ENCODE measurements around the gene GULP1. TPM values are rescaled to one million over a fixed set of nuclear protein-coding genes. Genes with fewer than 3 reads are reported as not detected.

Gene GULP1
- total RNA-seq, 1 donor from 2014 or later, result 95.5 TPM

DNA sequence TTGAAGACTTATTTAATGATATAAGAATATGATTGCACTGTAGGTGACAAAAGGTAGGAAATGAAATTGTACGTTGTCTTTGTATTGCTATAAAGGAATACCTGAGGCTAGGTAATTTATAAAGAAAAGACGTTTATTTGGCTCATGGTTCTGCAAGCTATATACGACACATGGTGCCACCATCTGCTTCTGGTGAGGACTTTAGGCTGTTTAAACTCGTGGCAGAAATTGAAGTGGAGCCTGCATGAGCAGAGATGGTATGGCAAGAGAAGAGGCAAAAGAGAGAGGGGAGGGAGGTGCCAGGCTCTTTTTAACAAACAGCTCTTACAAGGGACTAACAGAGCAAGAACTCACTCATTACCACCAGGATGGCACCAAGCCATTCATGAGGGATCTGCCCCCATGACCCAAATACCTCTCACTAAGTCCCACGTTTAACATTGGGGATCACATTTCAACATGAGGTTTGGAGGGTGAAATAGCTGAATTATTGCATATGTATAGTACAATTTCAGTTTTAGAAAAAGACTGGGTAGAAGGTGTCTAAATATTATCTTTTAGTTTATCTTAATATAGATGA lies 86.8 kb downstream of the GULP1 start:
- no peaks in the 10 kb centered on the region for H3K36me3 ChIP-seq (ENCODE audit: control insufficient read depth, insufficient read depth, low read length)
- no peak for DNase-seq (ENCODE audit: low read depth)
- no peak for TF ChIP-seq CTCF (IDR thresholded peaks at IDR 0.05; ENCODE audit: insufficient read depth, low read length, poor library complexity, severe bottlenecking)
- no peaks in the 10 kb centered on the region for H3K27me3 ChIP-seq (ENCODE audit: control insufficient read depth, insufficient read depth, low read length)
- H3K4me3 ChIP-seq (ENCODE audit: low read depth, low read length), result no peak overlapping the region

DNA sequence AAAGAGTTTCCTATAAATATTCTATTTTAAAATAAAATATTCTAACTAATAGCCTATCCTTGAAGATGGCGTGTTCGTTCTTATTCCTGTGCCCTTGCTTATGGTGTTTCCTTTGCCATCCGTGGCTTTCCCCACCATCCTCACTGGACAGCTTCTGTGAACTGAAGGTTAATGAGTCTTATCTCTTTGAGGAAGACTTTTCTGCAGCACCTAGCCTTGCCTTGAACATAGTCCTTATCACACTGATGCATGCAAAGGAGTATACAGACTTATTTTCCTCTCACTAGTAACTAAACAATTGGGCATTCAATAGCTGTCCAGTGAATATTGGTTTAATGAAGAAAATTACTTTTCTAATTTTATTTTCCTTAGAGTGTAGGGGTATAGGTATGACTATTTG lies 88.1 kb downstream of the GULP1 start:
- no peak for TF ChIP-seq CTCF (IDR thresholded peaks at IDR 0.05; ENCODE audit: insufficient read depth, low read length, poor library complexity, severe bottlenecking)
- no peak for DNase-seq (ENCODE audit: low read depth)

GRCh38 chr2:188380280-188380679 lies 88.6 kb downstream of the GULP1 start:
- no peaks in the 10 kb centered on the region for H3K36me3 ChIP-seq (ENCODE audit: control insufficient read depth, insufficient read depth, low read length)
- no peak for TF ChIP-seq CTCF (IDR thresholded peaks at IDR 0.05; ENCODE audit: insufficient read depth, low read length, poor library complexity, severe bottlenecking)
- no peak overlapping the region for H3K4me3 ChIP-seq (ENCODE audit: low read depth, low read length)
- no peak for DNase-seq (ENCODE audit: low read depth)
- H3K27me3 ChIP-seq (ENCODE audit: control insufficient read depth, insufficient read depth, low read length), result no peaks in the 10 kb centered on the region

More for the DNA sequence above, 88.1 kb downstream of the GULP1 start:
- Histone ChIP-seq H3K4me3 (ENCODE audit: low read depth, low read length) (no peak overlapping the region), H3K36me3 (ENCODE audit: control insufficient read depth, insufficient read depth, low read length) (no peaks in the 10 kb centered on the region), H3K27me3 (ENCODE audit: control insufficient read depth, insufficient read depth, low read length) (no peaks in the 10 kb centered on the region)

- H3K4me3 ChIP-seq (ENCODE audit: low read depth, low read length), result no peak overlapping the region
- peak; percentile 68 for DNase-seq (ENCODE audit: low read depth)
- H3K36me3 ChIP-seq (ENCODE audit: control insufficient read depth, insufficient read depth, low read length), result no peaks in the 10 kb centered on the region
- TF ChIP-seq CTCF (IDR thresholded peaks at IDR 0.05; ENCODE audit: insufficient read depth, low read length, poor library complexity, severe bottlenecking), result no peak
- H3K27me3 ChIP-seq (ENCODE audit: control insufficient read depth, insufficient read depth, low read length), result no peaks in the 10 kb centered on the region
These were observed 89.9 kb downstream of the GULP1 start for GRCh38 chr2:188381614-188382013.

DNA sequence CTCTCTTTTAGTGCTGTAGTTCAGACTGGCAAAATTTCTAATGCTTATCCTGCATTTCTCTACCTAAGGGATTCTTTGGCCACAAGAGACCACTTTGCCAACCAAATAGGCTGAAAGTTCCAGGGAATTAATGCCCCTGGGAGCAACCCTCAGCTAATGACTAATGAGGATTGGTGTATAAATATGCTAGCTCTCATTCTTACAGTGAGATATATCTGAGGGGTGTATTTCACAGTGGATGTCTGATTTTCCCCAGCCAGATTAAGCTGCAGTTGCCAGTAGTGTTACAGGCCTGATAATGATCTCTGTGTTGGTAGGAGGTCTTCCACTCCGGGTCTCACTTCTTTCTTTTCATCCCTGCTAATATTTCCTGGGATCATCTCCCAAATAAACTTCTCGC lies 90.4 kb downstream of the GULP1 start:
- no peak overlapping the region for H3K4me3 ChIP-seq (ENCODE audit: low read depth, low read length)
- no peaks in the 10 kb centered on the region for H3K36me3 ChIP-seq (ENCODE audit: control insufficient read depth, insufficient read depth, low read length)
- no peaks in the 10 kb centered on the region for H3K27me3 ChIP-seq (ENCODE audit: control insufficient read depth, insufficient read depth, low read length)
- TF ChIP-seq CTCF (IDR thresholded peaks at IDR 0.05; ENCODE audit: insufficient read depth, low read length, poor library complexity, severe bottlenecking), result no peak
- DNase-seq (ENCODE audit: low read depth), result no peak

DNA sequence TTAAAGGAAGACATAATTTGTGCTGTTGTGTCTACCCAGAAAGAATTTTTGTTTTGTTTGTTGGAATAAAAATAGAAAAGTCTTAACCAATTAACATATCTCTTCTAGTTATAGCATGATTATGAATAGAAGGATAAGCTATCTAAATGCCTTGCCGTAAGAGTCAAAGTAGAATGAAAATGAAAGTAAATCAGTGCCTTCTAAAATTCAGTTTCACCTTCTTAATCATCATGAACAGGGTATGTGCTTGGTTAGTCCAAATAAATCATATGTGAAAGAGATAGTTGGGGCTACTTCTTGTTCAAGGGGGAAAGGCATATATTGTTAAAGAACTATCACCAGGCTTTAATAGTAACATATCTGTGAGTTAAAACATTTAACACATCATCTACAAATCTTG lies 91.5 kb downstream of the GULP1 start:
- no peak for DNase-seq (ENCODE audit: low read depth)
- H3K36me3 ChIP-seq (ENCODE audit: control insufficient read depth, insufficient read depth, low read length), result no peaks in the 10 kb centered on the region
- no peak overlapping the region for H3K4me3 ChIP-seq (ENCODE audit: low read depth, low read length)
- TF ChIP-seq CTCF (IDR thresholded peaks at IDR 0.05; ENCODE audit: insufficient read depth, low read length, poor library complexity, severe bottlenecking), result no peak
- H3K27me3 ChIP-seq (ENCODE audit: control insufficient read depth, insufficient read depth, low read length), result no peaks in the 10 kb centered on the region

Data from kidney epithelial cell (primary cell).